ENCODE measurements around the gene HSCB. TPM values are rescaled to one million over a fixed set of nuclear protein-coding genes. Genes with fewer than 3 reads are reported as not detected.
"Not testable (repeated sequence)": the region's sequence is repeated elsewhere in the genome, so short reads cannot be mapped to it uniquely, and the experiment has no call there.

The HSCB gene
- total RNA-seq = 10 to 100 TPM; 10.7 to 30.6 (median 25.6) TPM

GRCh38 chr22:28741785-28742561, at the start of gene HSCB, which contains the start of gene CHEK2:
Gene HSCB (plus strand): TSS chr22:28742039. CDS start chr22:28742096, 57 bp downstream.
Gene CHEK2 (minus strand): TSS chr22:28741820. CDS start chr22:28734721, 7,099 bp downstream.
- DNase-seq = peak; percentile 99
- peak within 1 kb of the TSS; percentile 99 for H3K27ac ChIP-seq
- intact Hi-C loops (cut with DNase I) = no loop called here
- H3K36me3 ChIP-seq = peaks cover 9 to 28% of the 10 kb centered on the region in 2 donors
- no peaks in the 10 kb centered on the region for H3K9me3 ChIP-seq
- no peak for TF ChIP-seq CTCF (IDR thresholded peaks at IDR 0.05)
- peak; percentile 69 to 96 for TF ChIP-seq POLR2A (IDR thresholded peaks at IDR 0.05)
- peak within 1 kb of the TSS; percentile 93 to 98 (median 95) for H3K4me3 ChIP-seq (replicated peaks in 1 of 3)
- peaks cover 12 to 14% of the 10 kb centered on the region in 2 donors for H3K4me1 ChIP-seq
- H3K27me3 ChIP-seq = no peaks in the 10 kb centered on the region
- 0 to 1% methylated on average over 34 to 47 of the region's 54 CpGs for WGBS, 2 donors

GRCh38 chr22:28693041-28693760, 48.6 kb upstream of the HSCB start:
- 44 to 55% methylated on average over 6 of the region's 6 CpGs for WGBS, 2 donors
- peak; percentile 53 to 64 for DNase-seq

GRCh38 chr22:28702891-28703290, 38.9 kb upstream of the HSCB start:
- Histone ChIP-seq H3K27ac (no peak overlapping the region), H3K4me1 (peaks cover 0 to 5% of the 10 kb centered on the region in 2 donors), H3K36me3 (no peaks in the 10 kb centered on the region), H3K9me3 (no peaks in the 10 kb centered on the region), H3K27me3 (no peaks in the 10 kb centered on the region), H3K4me3 (replicated peaks in 1 of 3) (no peak overlapping the region)
- TF ChIP-seq CTCF (IDR thresholded peaks at IDR 0.05) = no peak
- no peak for TF ChIP-seq POLR2A (IDR thresholded peaks at IDR 0.05)
- 92 to 95% methylated on average over 2 of the region's 2 CpGs for WGBS, 2 donors
- no peak for DNase-seq
- intact Hi-C loops (cut with DNase I) = no loop called here

More at GRCh38 chr22:28693041-28693760, 48.6 kb upstream of the HSCB start:
- Histone ChIP-seq H3K4me1 (peaks cover 12 to 14% of the 10 kb centered on the region in 2 donors), H3K27ac (peak overlapping the region; percentile 20 to 52 (median 37))
- H3K9me3 ChIP-seq; H3K27me3 ChIP-seq; H3K36me3 ChIP-seq; H3K4me3 ChIP-seq (replicated peaks in 1 of 3); intact Hi-C loops (cut with DNase I): not testable (repeated sequence)

- Histone ChIP-seq H3K27ac (no peak overlapping the region), H3K36me3 (no peaks in the 10 kb centered on the region), H3K9me3 (no peaks in the 10 kb centered on the region), H3K4me1 (peaks cover 0 to 5% of the 10 kb centered on the region in 2 donors), H3K27me3 (no peaks in the 10 kb centered on the region), H3K4me3 (replicated peaks in 1 of 3) (no peak overlapping the region)
- TF ChIP-seq POLR2A (IDR thresholded peaks at IDR 0.05) (no peak), CTCF (IDR thresholded peaks at IDR 0.05) (no peak)
- intact Hi-C loops (cut with DNase I) = no loop called here
- DNase-seq = no peak
These were observed 38.4 kb upstream of the HSCB start for GRCh38 chr22:28703436-28703835.

- WGBS, 2 donors = 85 to 87% methylated on average over 6 of the region's 6 CpGs
- no peaks in the 10 kb centered on the region for H3K36me3 ChIP-seq
- peaks cover 5 to 17% of the 10 kb centered on the region in 2 donors for H3K4me1 ChIP-seq
- no peak for TF ChIP-seq POLR2A (IDR thresholded peaks at IDR 0.05)
- TF ChIP-seq CTCF (IDR thresholded peaks at IDR 0.05) = no peak
- intact Hi-C loops (cut with DNase I) = no loop called here
- no peaks in the 10 kb centered on the region for H3K9me3 ChIP-seq
- no peak for DNase-seq
- H3K27ac ChIP-seq = no peak overlapping the region
- H3K4me3 ChIP-seq (replicated peaks in 1 of 3) = no peak overlapping the region
- no peaks in the 10 kb centered on the region for H3K27me3 ChIP-seq
These were observed 35.0 kb upstream of the HSCB start for GRCh38 chr22:28706845-28707244.
